ENCODE results near the gene TRIM14.

Gene TRIM14

GRCh38 chr9:98136489-98136888, 17.5 kb upstream of the TRIM14 start:
- TF ChIP-seq POLR2AphosphoS5 (IDR thresholded peaks at IDR 0.05; ENCODE audit: low read depth, low read length) (no peak), REST (IDR thresholded peaks at IDR 0.05; ENCODE audit: insufficient read depth in 1 of 2, low read depth in 2 of 2, low read length in 2 of 2) (no peak), TAF1 (IDR thresholded peaks at IDR 0.05; ENCODE audit: borderline replicate concordance, insufficient read depth, low read length) (no peak), SIN3A (IDR thresholded peaks at IDR 0.05; ENCODE audit: borderline replicate concordance, insufficient read depth, low read length) (no peak), FOXP2 (optimal IDR thresholded peaks at IDR 0.05; ENCODE audit: borderline replicate concordance, extremely low read depth, extremely low read length, insufficient read depth) (no peak)

DNA sequence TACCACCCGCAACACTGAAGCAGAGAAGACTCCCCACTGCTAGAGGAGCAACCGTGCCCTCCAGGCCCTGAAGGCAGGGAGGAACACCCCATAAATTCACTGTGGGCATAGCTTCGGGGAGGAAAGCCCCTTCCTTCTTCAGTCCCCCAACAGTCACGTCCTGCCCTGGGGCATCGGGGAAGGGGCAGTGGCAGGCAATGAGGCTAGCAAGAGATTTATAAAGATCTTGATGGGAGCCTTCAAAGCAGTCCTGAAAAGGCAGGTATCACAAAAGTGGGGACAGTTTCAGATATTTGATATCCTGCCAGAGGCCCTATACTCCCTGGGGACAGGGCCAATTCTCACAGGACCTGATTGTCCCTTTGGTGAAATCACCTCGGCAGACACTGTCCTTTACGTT, 16.9 kb upstream of the TRIM14 start:
- TF ChIP-seq TAF1 (IDR thresholded peaks at IDR 0.05; ENCODE audit: borderline replicate concordance, insufficient read depth, low read length), result no peak
- no peak for TF ChIP-seq POLR2AphosphoS5 (IDR thresholded peaks at IDR 0.05; ENCODE audit: low read depth, low read length)

- no peak for TF ChIP-seq REST (IDR thresholded peaks at IDR 0.05; ENCODE audit: insufficient read depth in 1 of 2, low read depth in 2 of 2, low read length in 2 of 2)
- TF ChIP-seq POLR2AphosphoS5 (IDR thresholded peaks at IDR 0.05; ENCODE audit: low read depth, low read length), result no peak
- no peak for TF ChIP-seq FOXP2 (optimal IDR thresholded peaks at IDR 0.05; ENCODE audit: borderline replicate concordance, extremely low read depth, extremely low read length, insufficient read depth)
Observed at GRCh38 chr9:98135558-98135934, 16.5 kb upstream of the TRIM14 start.

- no peak for TF ChIP-seq REST (IDR thresholded peaks at IDR 0.05; ENCODE audit: insufficient read depth in 1 of 2, low read depth in 2 of 2, low read length in 2 of 2)
- TF ChIP-seq POLR2AphosphoS5 (IDR thresholded peaks at IDR 0.05; ENCODE audit: low read depth, low read length), result no peak
- no peak for TF ChIP-seq SIN3A (IDR thresholded peaks at IDR 0.05; ENCODE audit: borderline replicate concordance, insufficient read depth, low read length)
- no peak for TF ChIP-seq FOXP2 (optimal IDR thresholded peaks at IDR 0.05; ENCODE audit: borderline replicate concordance, extremely low read depth, extremely low read length, insufficient read depth)
- TF ChIP-seq TAF1 (IDR thresholded peaks at IDR 0.05; ENCODE audit: borderline replicate concordance, insufficient read depth, low read length), result no peak
Observed at GRCh38 chr9:98134702-98135557, 15.9 kb upstream of the TRIM14 start.

- no peak for TF ChIP-seq REST (IDR thresholded peaks at IDR 0.05; ENCODE audit: insufficient read depth in 1 of 2, low read depth in 2 of 2, low read length in 2 of 2)
- TF ChIP-seq FOXP2 (optimal IDR thresholded peaks at IDR 0.05; ENCODE audit: borderline replicate concordance, extremely low read depth, extremely low read length, insufficient read depth), result no peak
- no peak for TF ChIP-seq SIN3A (IDR thresholded peaks at IDR 0.05; ENCODE audit: borderline replicate concordance, insufficient read depth, low read length)
- no peak for TF ChIP-seq TAF1 (IDR thresholded peaks at IDR 0.05; ENCODE audit: borderline replicate concordance, insufficient read depth, low read length)
- TF ChIP-seq POLR2AphosphoS5 (IDR thresholded peaks at IDR 0.05; ENCODE audit: low read depth, low read length), result no peak
Observed at GRCh38 chr9:98132806-98133631, 14.0 kb upstream of the TRIM14 start.
